Loucy (cell line): Measurements from ENCODE around the gene ARHGAP26.

Experiments used
- EZH2phosphoT487 ChIP-seq: fragments of 200-600 bp; IDR thresholded peaks from 2 replicates; pipeline ENCODE4 v1.6.1; 2018; ENCODE audit warnings: antibody characterized with exemption, mild to moderate bottlenecking, moderate library complexity, borderline replicate concordance
- TF ChIP-seq, protein P1 (sequence below): fragments of 200-600 bp; sonication (generic); conservative IDR thresholded peaks from 2 replicates; pipeline ENCODE4 v1.5.1; 2014; ENCODE audit warnings: mild to moderate bottlenecking, antibody characterized with exemption, low read length

DNA sequence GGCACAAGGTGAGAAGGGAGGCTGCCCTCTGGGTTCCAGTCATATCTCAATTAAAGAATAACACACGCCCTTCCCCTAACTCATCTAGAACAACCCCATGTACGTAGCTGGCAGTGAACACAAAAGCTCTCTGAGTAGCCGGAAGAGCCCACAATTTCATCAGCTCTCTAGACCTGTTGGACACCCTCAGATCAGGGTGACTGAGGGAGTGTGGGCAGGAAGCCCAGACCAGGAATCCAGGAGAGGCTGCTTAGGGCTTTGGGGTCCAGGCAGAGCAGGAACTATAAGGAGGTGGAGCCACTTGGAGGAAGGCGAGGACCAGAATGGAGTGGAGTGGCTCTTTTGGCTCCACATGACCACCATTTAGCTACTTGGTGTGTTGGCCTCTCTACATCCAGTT lies 395.9 kb downstream of the ARHGAP26 start:
- no peak for TF ChIP-seq EZH2phosphoT487
- TF ChIP-seq, protein P1, sequence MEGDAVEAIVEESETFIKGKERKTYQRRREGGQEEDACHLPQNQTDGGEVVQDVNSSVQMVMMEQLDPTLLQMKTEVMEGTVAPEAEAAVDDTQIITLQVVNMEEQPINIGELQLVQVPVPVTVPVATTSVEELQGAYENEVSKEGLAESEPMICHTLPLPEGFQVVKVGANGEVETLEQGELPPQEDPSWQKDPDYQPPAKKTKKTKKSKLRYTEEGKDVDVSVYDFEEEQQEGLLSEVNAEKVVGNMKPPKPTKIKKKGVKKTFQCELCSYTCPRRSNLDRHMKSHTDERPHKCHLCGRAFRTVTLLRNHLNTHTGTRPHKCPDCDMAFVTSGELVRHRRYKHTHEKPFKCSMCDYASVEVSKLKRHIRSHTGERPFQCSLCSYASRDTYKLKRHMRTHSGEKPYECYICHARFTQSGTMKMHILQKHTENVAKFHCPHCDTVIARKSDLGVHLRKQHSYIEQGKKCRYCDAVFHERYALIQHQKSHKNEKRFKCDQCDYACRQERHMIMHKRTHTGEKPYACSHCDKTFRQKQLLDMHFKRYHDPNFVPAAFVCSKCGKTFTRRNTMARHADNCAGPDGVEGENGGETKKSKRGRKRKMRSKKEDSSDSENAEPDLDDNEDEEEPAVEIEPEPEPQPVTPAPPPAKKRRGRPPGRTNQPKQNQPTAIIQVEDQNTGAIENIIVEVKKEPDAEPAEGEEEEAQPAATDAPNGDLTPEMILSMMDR, result no peak
